ENCODE data around the gene OLFM2.

OLFM2 gene

GRCh38 chr19:9936326-9937000, at the start of gene OLFM2:
Gene OLFM2, minus strand, starts transcription at chr19:9936515. Its CDS starts 149 bp downstream, at chr19:9936366.
- no peak for DNase-seq (ENCODE audit: low read depth in 1 of 2, low spot score in 1 of 2)
- in situ Hi-C loops (cut with HindIII; ENCODE audit: low pct_unique_long_range_greater_than_20kb, low sequenced_read_pairs), result no loop called here
- no peak for TF ChIP-seq JUND (IDR thresholded peaks at IDR 0.05; ENCODE audit: low read depth)

GRCh38 chr19:9981406-9982260, 45.3 kb upstream of the OLFM2 start:
- no peak for TF ChIP-seq JUND (IDR thresholded peaks at IDR 0.05; ENCODE audit: low read depth)
- DNase-seq (ENCODE audit: low read depth in 1 of 2, low spot score in 1 of 2), result no peak
- in situ Hi-C loops (cut with HindIII; ENCODE audit: low pct_unique_long_range_greater_than_20kb, low sequenced_read_pairs), result no loop called here

- in situ Hi-C loops (cut with HindIII; ENCODE audit: low pct_unique_long_range_greater_than_20kb, low sequenced_read_pairs), result no loop called here
- no peak for DNase-seq (ENCODE audit: low read depth in 1 of 2, low spot score in 1 of 2)
- no peak for TF ChIP-seq JUND (IDR thresholded peaks at IDR 0.05; ENCODE audit: low read depth)
Measured at GRCh38 chr19:9972103-9972502, 35.8 kb upstream of the OLFM2 start.

GRCh38 chr19:9971166-9971897, 35.0 kb upstream of the OLFM2 start:
- TF ChIP-seq JUND (IDR thresholded peaks at IDR 0.05; ENCODE audit: low read depth), result no peak
- in situ Hi-C loops (cut with HindIII; ENCODE audit: low pct_unique_long_range_greater_than_20kb, low sequenced_read_pairs), result no loop called here
- DNase-seq (ENCODE audit: low read depth in 1 of 2, low spot score in 1 of 2), result no peak

GRCh38 chr19:9970481-9970880, 34.2 kb upstream of the OLFM2 start:
- no peak for TF ChIP-seq JUND (IDR thresholded peaks at IDR 0.05; ENCODE audit: low read depth)
- in situ Hi-C loops (cut with HindIII; ENCODE audit: low pct_unique_long_range_greater_than_20kb, low sequenced_read_pairs), result no loop called here
- DNase-seq (ENCODE audit: low read depth in 1 of 2, low spot score in 1 of 2), result no peak

GRCh38 chr19:9969688-9969975, 33.3 kb upstream of the OLFM2 start:
- in situ Hi-C loops (cut with HindIII; ENCODE audit: low pct_unique_long_range_greater_than_20kb, low sequenced_read_pairs), result no loop called here
- no peak for TF ChIP-seq JUND (IDR thresholded peaks at IDR 0.05; ENCODE audit: low read depth)
- no peak for DNase-seq (ENCODE audit: low read depth in 1 of 2, low spot score in 1 of 2)

GRCh38 chr19:9968820-9969687, 32.7 kb upstream of the OLFM2 start:
- no peak for TF ChIP-seq JUND (IDR thresholded peaks at IDR 0.05; ENCODE audit: low read depth)
- in situ Hi-C loops (cut with HindIII; ENCODE audit: low pct_unique_long_range_greater_than_20kb, low sequenced_read_pairs), result no loop called here
- no peak for DNase-seq (ENCODE audit: low read depth in 1 of 2, low spot score in 1 of 2)

- in situ Hi-C loops (cut with HindIII; ENCODE audit: low pct_unique_long_range_greater_than_20kb, low sequenced_read_pairs), result no loop called here
- no peak for TF ChIP-seq JUND (IDR thresholded peaks at IDR 0.05; ENCODE audit: low read depth)
- DNase-seq (ENCODE audit: low read depth in 1 of 2, low spot score in 1 of 2), result no peak
Measured at GRCh38 chr19:9967326-9967725, 31.0 kb upstream of the OLFM2 start.

GRCh38 chr19:9966448-9966847, 30.1 kb upstream of the OLFM2 start:
- TF ChIP-seq JUND (IDR thresholded peaks at IDR 0.05; ENCODE audit: low read depth), result no peak
- in situ Hi-C loops (cut with HindIII; ENCODE audit: low pct_unique_long_range_greater_than_20kb, low sequenced_read_pairs), result no loop called here
- no peak for DNase-seq (ENCODE audit: low read depth in 1 of 2, low spot score in 1 of 2)

GRCh38 chr19:9966024-9966423, 29.7 kb upstream of the OLFM2 start:
- in situ Hi-C loops (cut with HindIII; ENCODE audit: low pct_unique_long_range_greater_than_20kb, low sequenced_read_pairs), result no loop called here
- TF ChIP-seq JUND (IDR thresholded peaks at IDR 0.05; ENCODE audit: low read depth), result no peak
- DNase-seq (ENCODE audit: low read depth in 1 of 2, low spot score in 1 of 2), result no peak

- in situ Hi-C loops (cut with HindIII; ENCODE audit: low pct_unique_long_range_greater_than_20kb, low sequenced_read_pairs), result no loop called here
- no peak for TF ChIP-seq JUND (IDR thresholded peaks at IDR 0.05; ENCODE audit: low read depth)
- no peak for DNase-seq (ENCODE audit: low read depth in 1 of 2, low spot score in 1 of 2)
Measured at GRCh38 chr19:9962623-9963290, 26.4 kb upstream of the OLFM2 start.

GRCh38 chr19:9961103-9961502, 24.8 kb upstream of the OLFM2 start:
- TF ChIP-seq JUND (IDR thresholded peaks at IDR 0.05; ENCODE audit: low read depth), result no peak
- in situ Hi-C loops (cut with HindIII; ENCODE audit: low pct_unique_long_range_greater_than_20kb, low sequenced_read_pairs), result no loop called here
- DNase-seq (ENCODE audit: low read depth in 1 of 2, low spot score in 1 of 2), result no peak

Measured in T47D (cell line).